GM12878 (cell line): ENCODE data around the gene MITF. TPM values are rescaled to one million over a fixed set of nuclear protein-coding genes. Genes with fewer than 3 reads are reported as not detected.

Experiments
- ATAC-seq: fragments of 200-7000 bp; cut with Tn5 transposase; 3 replicates; pipeline ENCODE4 v1.9.1; 2020; ENCODE audit warnings: mild to moderate bottlenecking, moderate library complexity
- BruUV-seq: library from RNA; stranded (reverse); fragments of 400-500 nt; replicated peaks from 2 replicates; lab custom pipeline; 2021; lab: Mats Ljungman, UMichigan
- CTCF ChIA-PET: fragments of 300-600 bp; sonication (Branson Sonifier 250); formaldehyde crosslinking; extraction: SDS; loops from one replicate; lab custom pipeline; 2021; ENCODE audit warnings: inconsistent platforms; lab: Yijun Ruan, JAX
- POLR2A ChIA-PET: fragments of 350-600 bp; formaldehyde crosslinking; extraction: SDS; loops from one replicate; lab custom pipeline; 2021; ENCODE audit warnings: inconsistent platforms; lab: Charles Lee
- RAD21 ChIA-PET: fragments of 300-600 bp; sonication (Branson Sonifier 250); formaldehyde crosslinking; loops from one replicate; lab custom pipeline; 2023; ENCODE audit warnings: antibody characterized with exemption; ENCODE audit not compliant: unreplicated experiment; lab: Charles Lee
- SMC1A ChIA-PET: fragments of 300-600 bp; sonication (Branson Sonifier 250); formaldehyde crosslinking; loops from one replicate; lab custom pipeline; 2023; ENCODE audit not compliant: unreplicated experiment, uncharacterized antibody; lab: Charles Lee
- DNase-seq: peaks from one replicate; pipeline ENCODE4 v3.0.0-alpha.2; 2011; ENCODE audit warnings: low read depth, low spot score
- FAIRE-seq: peaks from 3 replicates; lab custom pipeline; 2011; peaks lifted over from hg19 to GRCh38; lab: Jason Lieb, UNC
- H2AFZ ChIP-seq: 2 replicates; pipeline ENCODE4 v1.6.0; 2011; ENCODE audit warnings: low read depth, low read length, control low read depth; ENCODE audit not compliant: control insufficient read depth
- H3K27ac ChIP-seq: 2 replicates; pipeline ENCODE4 v1.5.1; 2011; ENCODE audit warnings: control low read depth; ENCODE audit not compliant: control insufficient read depth, insufficient read depth
- H3K27me3 ChIP-seq, 2 experiments: replicated peaks in 1 of 2; 2 replicates each; pipeline versions ENCODE4 v1.6.0 to v1.6.1; 2011; ENCODE audit warnings: low read length in 1 of 2; ENCODE audit not compliant: control insufficient read depth in 2 of 2, insufficient read depth in 2 of 2
- H3K36me3 ChIP-seq, 2 experiments: 2 replicates each; pipeline ENCODE4 v1.5.1; 2011; ENCODE audit warnings: low read length in 1 of 2; ENCODE audit not compliant: control insufficient read depth in 2 of 2, insufficient read depth in 2 of 2
- H3K4me1 ChIP-seq: 2 replicates; pipeline ENCODE4 v1.6.1; 2011; ENCODE audit warnings: mild to moderate bottlenecking, low read length, moderate library complexity, mixed read lengths; ENCODE audit not compliant: control insufficient read depth, insufficient read depth
- H3K4me2 ChIP-seq: 2 replicates; pipeline ENCODE4 v1.6.0; 2011; ENCODE audit warnings: control low read depth; ENCODE audit not compliant: control insufficient read depth, insufficient read depth
- H3K4me3 ChIP-seq: fragments of 200-600 bp; sonication (generic); 2 replicates; pipeline ENCODE4 v1.5.1; 2016
- H3K79me2 ChIP-seq: 2 replicates; pipeline ENCODE4 v1.6.0; 2011; ENCODE audit warnings: low read length; ENCODE audit not compliant: control insufficient read depth, insufficient read depth
- H3K9ac ChIP-seq: 2 replicates; pipeline ENCODE4 v1.8.0; 2011; ENCODE audit warnings: low read length, control low read depth, mixed read lengths; ENCODE audit not compliant: control insufficient read depth, insufficient read depth
- H3K9me3 ChIP-seq: replicated peaks from 3 replicates; pipeline ENCODE4 v1.5.1; 2011; ENCODE audit warnings: mild to moderate bottlenecking, low read length; ENCODE audit not compliant: control insufficient read depth, insufficient read depth
- H4K20me1 ChIP-seq: 2 replicates; pipeline ENCODE4 v1.6.0; 2011; ENCODE audit not compliant: control insufficient read depth, insufficient read depth
- ESRRA ChIP-seq: IDR thresholded peaks from 2 replicates; pipeline ENCODE4 v1.6.1; 2012; ENCODE audit warnings: mild to moderate bottlenecking, low read length, improper control_type of control experiment
- GATAD2B ChIP-seq: fragments of 450-650 bp; conservative IDR thresholded peaks from 2 replicates; pipeline ENCODE4 v1.6.1; 2017; ENCODE audit warnings: low read depth, mild to moderate bottlenecking, moderate library complexity
- LARP7 ChIP-seq: fragments of 450-650 bp; IDR thresholded peaks from 2 replicates; pipeline ENCODE4 v1.6.1; 2017; ENCODE audit warnings: mild to moderate bottlenecking
- NFIC ChIP-seq: IDR thresholded peaks from 2 replicates; pipeline ENCODE4 v1.6.1; 2012; ENCODE audit warnings: low read depth, mild to moderate bottlenecking, inconsistent platforms, low read length, moderate library complexity
- PKNOX1 ChIP-seq: fragments of 450-650 bp; IDR thresholded peaks from 2 replicates; pipeline ENCODE4 v1.6.1; 2016; ENCODE audit warnings: mild to moderate bottlenecking
- POLR2A ChIP-seq: IDR thresholded peaks from 2 replicates; pipeline ENCODE4 v1.6.1; 2011; ENCODE audit warnings: low read depth, mild to moderate bottlenecking, low read length
- POU2F2 ChIP-seq: IDR thresholded peaks from 3 replicates; pipeline ENCODE4 v1.6.1; 2011; ENCODE audit warnings: low read depth, mild to moderate bottlenecking, low read length, borderline replicate concordance
- STAT3 ChIP-seq: IDR thresholded peaks from 2 replicates; pipeline ENCODE4 v1.6.1; 2011; ENCODE audit warnings: low read depth, low read length, improper control_type of control experiment
- SUZ12 ChIP-seq: fragments of 200-600 bp; sonication (generic); IDR thresholded peaks from one replicate; pipeline ENCODE4 v1.6.1; 2018; ENCODE audit warnings: antibody characterized with exemption, mild to moderate bottlenecking; ENCODE audit not compliant: unreplicated experiment
- ZNF384 ChIP-seq: IDR thresholded peaks from 2 replicates; pipeline ENCODE4 v1.6.1; 2012; ENCODE audit warnings: low read depth, mild to moderate bottlenecking, low read length, improper control_type of control experiment, borderline replicate concordance
- WGBS: methylation state at CpG from one replicate; pipeline ENCODE4 v1.1.6; 2016; ENCODE audit warnings: low lambda C conversion rate; ENCODE audit not compliant: insufficient replicate concordance, insufficient coverage; ENCODE audit errors: missing lambda C conversion rate; 5-methylcytosine and 5-hydroxymethylcytosine counted together
- in situ Hi-C: fragments of 300-500 bp; cut with MboI; formaldehyde crosslinking; loops from 9 replicates; pipeline ENCODE4 v1.14.3; 2018; ENCODE audit warnings: mixed read lengths
- intact Hi-C: fragments of 100-400 bp; cut with micrococcal nuclease; formaldehyde crosslinking; loops from one replicate; pipeline ENCODE4 v1.14.2; 2022; ENCODE audit not compliant: unreplicated experiment
- polyA plus RNA-seq, 11 experiments: library from polyadenylated mRNA; depleted of rRNA in 4 of 11; unstranded in 6 of 11; stranded (reverse) in 5 of 11; fragments of >200 nt; fragmentation: Nextera tagmentation in 4 of 11; fragmentation: Illumina TruSeq in 1 of 11; extraction: Ambion mirVana in 4 of 11; extraction: Trizol in 1 of 11; gene quantifications; 1 replicate in 1 of 11; 2 replicates in 10 of 11; pipeline versions ENCODE4 v1.2.1 to v1.2.3, GENCODE V29; 2011 to 2016; ENCODE audit warnings: inconsistent platforms in 2 of 11, missing spikeins in 2 of 11, low read depth in 1 of 11
- total RNA-seq, 4 experiments: library from RNA; depleted of rRNA in 3 of 4; stranded (reverse); fragments of >200 nt in 3 of 4; fragmentation: Illumina TruSeq in 1 of 4; extraction: Trizol in 1 of 4; gene quantifications; 2 replicates each; pipeline versions ENCODE4 v1.2.1 to v1.2.3, GENCODE V29; 2013 to 2021

MITF gene
- total and polyA plus RNA-seq, 10 of the 15 experiments (the other 5 are each of a cell fraction or from before 2014, with no cell fraction given) = under 0.01 to 0.90 (median 0.06) TPM; not detected in 3

- H3K4me1 ChIP-seq = no peaks in the 10 kb centered on the region
- 0 out of 4 replicates have a peak, but pooled peaks cover 0 to 3% of the 10 kb centered on the region in 2 experiments for H3K27me3 ChIP-seq
- RAD21 ChIA-PET = no interaction called here
- POLR2A ChIA-PET = no interaction called here
- intact Hi-C loops = no loop called here
- no peak overlapping the region for H3K4me2 ChIP-seq
- no peak overlapping the region for H3K27ac ChIP-seq
- 0% methylated on average over 3 of the region's 3 CpGs for WGBS
- ATAC-seq (no peak), DNase-seq (no peak), FAIRE-seq (no peak)
- SMC1A ChIA-PET = no interaction called here
- BruUV-seq = no TSS peak
- in situ Hi-C loops = no loop called here
- H3K9me3 ChIP-seq = no peaks in the 10 kb centered on the region
- no peaks in the 10 kb centered on the region for H3K36me3 ChIP-seq
- H2AFZ ChIP-seq = no peak overlapping the region
- H3K79me2 ChIP-seq = no peaks in the 10 kb centered on the region
- TF ChIP-seq PKNOX1 = no peak
- no peak for TF ChIP-seq STAT3
- TF ChIP-seq GATAD2B = no peak
- no peak for TF ChIP-seq ZNF384
- TF ChIP-seq POLR2A = no peak
- TF ChIP-seq SUZ12 = no peak
- TF ChIP-seq ESRRA = no peak
- no peak for TF ChIP-seq NFIC
- no peak for TF ChIP-seq LARP7
- TF ChIP-seq POU2F2 = no peak
- H3K9ac ChIP-seq = no peak overlapping the region
- no peak overlapping the region for H3K4me3 ChIP-seq
- CTCF ChIA-PET = no interaction called here
- H4K20me1 ChIP-seq = no peaks in the 10 kb centered on the region
Observed at GRCh38 chr3:69764861-69765260, 25.6 kb downstream of the MITF start.
